DMS53 treated with DMSO at 0.1 percent for 48 hours (cell line): ENCODE data around the gene ABTB2.
A peak's percentile ranks its signal among the peaks of the same experiment; 100 is the strongest.

Experiments used
- DNase-seq: peaks from one replicate; lab custom pipeline; 2025; ENCODE audit not compliant: unreplicated experiment; lab: John Stamatoyannopoulos, UW

ABTB2 gene

GRCh38 chr11:34344410-34344767, 13.4 kb downstream of the ABTB2 start:
- no peak for DNase-seq

GRCh38 chr11:34343686-34344085, 14.1 kb downstream of the ABTB2 start:
- no peak for DNase-seq

GRCh38 chr11:34343153-34343552, 14.7 kb downstream of the ABTB2 start:
- DNase-seq: no peak

- DNase-seq: no peak
Observed at GRCh38 chr11:34341931-34342533, 15.8 kb downstream of the ABTB2 start.

GRCh38 chr11:34341096-34341495, 16.7 kb downstream of the ABTB2 start:
- DNase-seq: no peak

GRCh38 chr11:34340653-34341052, 17.2 kb downstream of the ABTB2 start:
- DNase-seq: no peak

- peak; percentile 15 for DNase-seq
Observed at GRCh38 chr11:34339149-34340064, 18.4 kb downstream of the ABTB2 start.

- no peak for DNase-seq
Observed at GRCh38 chr11:34337016-34337415, 20.8 kb downstream of the ABTB2 start.

GRCh38 chr11:34335801-34336200, 22.0 kb downstream of the ABTB2 start:
- no peak for DNase-seq

- DNase-seq: no peak
Observed at GRCh38 chr11:34335331-34335730, 22.5 kb downstream of the ABTB2 start.

- DNase-seq: no peak
Observed at GRCh38 chr11:34333787-34334186, 24.0 kb downstream of the ABTB2 start.

- peak; percentile 43 for DNase-seq
Observed at GRCh38 chr11:34332524-34332923, 25.3 kb downstream of the ABTB2 start.

GRCh38 chr11:34331736-34332135, 26.1 kb downstream of the ABTB2 start:
- DNase-seq: no peak

GRCh38 chr11:34331329-34331728, 26.5 kb downstream of the ABTB2 start:
- no peak for DNase-seq

GRCh38 chr11:34330653-34331052, 27.2 kb downstream of the ABTB2 start:
- DNase-seq: no peak

GRCh38 chr11:34329876-34330275, 27.9 kb downstream of the ABTB2 start:
- DNase-seq: no peak

GRCh38 chr11:34328632-34328910, 29.2 kb downstream of the ABTB2 start:
- DNase-seq: no peak

- no peak for DNase-seq
Observed at GRCh38 chr11:34327804-34328631, 29.8 kb downstream of the ABTB2 start.

GRCh38 chr11:34324466-34324865, 33.3 kb downstream of the ABTB2 start:
- no peak for DNase-seq

GRCh38 chr11:34323601-34324000, 34.2 kb downstream of the ABTB2 start:
- DNase-seq: no peak

- no peak for DNase-seq
Observed at GRCh38 chr11:34318111-34319037, 39.4 kb downstream of the ABTB2 start.
